ENCODE results near the gene ZCCHC24.
"Not testable (repeated sequence)": the region's sequence is repeated elsewhere in the genome, so short reads cannot be mapped to it uniquely, and the experiment has no call there.

ZCCHC24 gene

DNA sequence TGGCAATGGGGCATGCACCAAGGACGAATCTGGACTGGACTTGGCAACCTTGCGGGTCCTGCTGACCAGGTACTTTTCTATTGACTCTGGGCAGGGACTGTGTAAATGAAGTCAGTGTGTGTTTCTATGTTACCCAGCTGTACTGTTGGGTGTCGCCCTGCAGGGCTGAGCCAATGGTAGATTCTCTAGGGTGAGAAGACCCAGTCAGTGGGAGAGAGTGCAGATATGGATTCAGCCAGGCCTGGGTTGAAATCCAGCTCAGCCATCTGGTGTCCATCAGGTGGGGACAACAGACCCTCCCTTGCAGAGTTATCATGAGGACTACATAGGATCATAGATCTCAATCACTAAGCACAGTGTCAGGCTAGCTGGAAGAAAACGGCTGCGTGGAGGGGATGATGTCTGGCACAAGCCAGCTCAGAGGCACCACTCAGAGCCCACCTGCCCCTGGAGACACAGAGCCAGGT, 103.1 kb downstream of the ZCCHC24 start:
- no peak for FAIRE-seq

GRCh38 chr10:79340646-79341244, 104.7 kb downstream of the ZCCHC24 start:
- FAIRE-seq = no peak

DNA sequence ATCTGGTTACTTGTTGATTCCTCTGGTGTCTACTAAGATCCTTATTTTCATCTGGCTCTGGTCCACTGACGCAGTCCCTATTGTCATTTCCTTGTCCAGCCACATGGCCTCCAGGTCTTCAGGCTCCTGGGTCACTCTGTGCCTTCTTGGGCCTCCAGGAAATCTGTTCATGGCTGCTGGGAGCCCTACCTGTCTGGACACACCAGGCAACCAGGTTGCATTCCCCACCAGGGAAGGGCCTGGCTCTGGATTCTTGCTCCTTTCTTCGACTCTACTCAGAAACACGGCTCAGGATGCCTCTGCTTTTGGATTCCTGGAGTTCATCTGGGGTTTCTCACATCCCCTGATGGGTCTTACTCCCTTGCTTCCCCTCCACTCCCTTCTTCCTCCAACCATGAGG, 106.2 kb downstream of the ZCCHC24 start:
- FAIRE-seq = no peak

DNA sequence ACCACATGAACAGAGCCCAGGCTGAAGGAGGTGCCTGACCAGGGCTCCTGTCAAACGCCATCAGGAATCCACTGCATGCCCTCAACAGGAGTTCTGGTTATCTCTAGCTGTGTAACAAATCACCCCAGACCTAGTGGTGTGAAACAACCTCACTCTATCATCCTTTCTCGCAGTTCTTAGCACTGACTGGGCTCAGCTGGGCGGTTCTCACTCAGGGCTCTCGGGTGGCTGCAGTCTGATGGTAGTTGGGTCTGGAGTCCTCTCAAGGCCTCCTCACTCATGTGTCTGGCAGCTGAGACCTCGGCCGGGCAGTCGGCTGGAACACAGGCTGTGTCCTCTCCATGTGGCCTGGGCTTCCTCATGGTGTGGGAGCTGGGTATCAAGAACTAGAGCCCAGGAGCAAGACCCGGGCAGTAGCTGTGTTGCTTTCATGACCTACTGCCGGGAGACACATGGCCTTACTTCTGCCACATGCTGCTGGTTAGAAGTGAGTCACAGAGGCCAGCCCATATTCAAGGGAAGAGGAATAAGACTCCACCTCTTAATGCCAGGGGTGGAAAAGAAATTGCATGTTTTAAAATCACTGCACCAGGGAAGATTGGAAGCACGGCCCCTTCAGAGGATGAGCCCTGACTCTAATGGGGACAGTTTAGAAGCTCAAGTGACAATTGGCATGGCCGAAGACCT, 107.5 kb downstream of the ZCCHC24 start:
- not testable (repeated sequence) for FAIRE-seq

DNA sequence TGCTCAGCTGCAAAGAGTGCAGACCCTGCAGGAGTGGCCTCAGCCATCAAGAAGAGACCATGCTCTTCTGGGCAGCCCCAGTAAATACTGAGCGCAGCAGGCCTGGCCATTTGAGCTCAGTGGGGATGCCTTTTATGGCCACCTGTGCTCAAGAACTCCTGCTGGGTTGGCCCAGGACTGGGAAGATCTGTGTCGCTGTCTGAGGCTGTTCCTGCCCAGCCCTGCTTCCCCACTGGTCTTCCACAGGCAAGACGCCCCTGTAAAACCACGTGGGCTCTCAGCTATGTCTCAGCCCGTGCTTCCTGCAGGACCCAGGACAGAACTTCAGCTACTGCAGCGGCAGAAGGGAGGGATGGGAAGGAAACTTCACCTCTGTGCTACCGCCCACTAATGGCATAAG, 108.7 kb downstream of the ZCCHC24 start:
- FAIRE-seq = no peak

GRCh38 chr10:79336276-79336675, 109.1 kb downstream of the ZCCHC24 start:
- FAIRE-seq = no peak

GRCh38 chr10:79335470-79336235, 109.8 kb downstream of the ZCCHC24 start:
- FAIRE-seq = no peak

GRCh38 chr10:79335094-79335469, 110.3 kb downstream of the ZCCHC24 start:
- FAIRE-seq = no peak

- no peak for FAIRE-seq
Observed at GRCh38 chr10:79334573-79334972, 110.9 kb downstream of the ZCCHC24 start.

DNA sequence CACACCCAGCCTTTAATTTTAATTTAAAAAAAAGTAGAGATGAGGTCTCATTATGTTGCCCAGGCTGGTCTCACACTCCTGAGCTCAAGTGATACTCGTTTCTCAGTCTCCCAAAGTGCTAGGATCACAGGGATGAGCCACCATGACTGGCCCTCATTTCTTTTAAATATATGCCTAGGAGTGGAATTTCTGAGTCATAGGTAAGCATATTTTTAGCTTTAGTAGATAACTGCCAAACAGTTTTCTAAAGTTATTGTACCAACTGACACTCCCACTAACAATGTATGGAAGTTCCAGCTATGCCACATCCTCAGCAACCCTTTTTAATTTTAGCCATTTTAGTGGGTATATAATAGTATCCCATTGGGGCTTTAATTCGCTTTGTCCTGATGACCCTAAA, 111.9 kb downstream of the ZCCHC24 start:
- no peak for FAIRE-seq

DNA sequence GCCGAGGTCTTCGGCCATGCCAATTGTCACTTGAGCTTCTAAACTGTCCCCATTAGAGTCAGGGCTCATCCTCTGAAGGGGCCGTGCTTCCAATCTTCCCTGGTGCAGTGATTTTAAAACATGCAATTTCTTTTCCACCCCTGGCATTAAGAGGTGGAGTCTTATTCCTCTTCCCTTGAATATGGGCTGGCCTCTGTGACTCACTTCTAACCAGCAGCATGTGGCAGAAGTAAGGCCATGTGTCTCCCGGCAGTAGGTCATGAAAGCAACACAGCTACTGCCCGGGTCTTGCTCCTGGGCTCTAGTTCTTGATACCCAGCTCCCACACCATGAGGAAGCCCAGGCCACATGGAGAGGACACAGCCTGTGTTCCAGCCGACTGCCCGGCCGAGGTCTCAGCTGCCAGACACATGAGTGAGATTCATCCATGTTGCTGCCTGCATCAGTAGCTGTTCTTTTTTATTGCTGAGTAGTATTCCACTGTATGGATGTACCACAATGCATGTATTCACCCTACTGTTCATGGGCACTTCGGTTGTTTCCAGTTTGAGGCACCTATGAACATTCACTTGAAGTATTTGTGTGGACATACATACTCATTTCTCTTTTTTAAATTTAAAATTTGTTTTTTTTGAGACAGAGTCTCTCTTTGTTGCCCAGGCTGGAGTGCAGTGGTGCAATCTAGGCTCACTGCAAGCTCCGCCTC, 112.7 kb downstream of the ZCCHC24 start:
- not testable (repeated sequence) for FAIRE-seq

Data from colon (tissue), 2 donors.